Osteoblast (primary cell): ENCODE data around the gene CCT6A. TPM values are rescaled to one million over a fixed set of nuclear protein-coding genes. Genes with fewer than 3 reads are reported as not detected.
A peak's percentile ranks its signal among the peaks of the same experiment; 100 is the strongest.
"Not testable (repeated sequence)": the region's sequence is repeated elsewhere in the genome, so short reads cannot be mapped to it uniquely, and the experiment has no call there.

ENCODE experiments used
- DNase-seq: peaks from one replicate; pipeline ENCODE4 v3.0.0; 2011; ENCODE audit warnings: low spot score, mixed read lengths; ENCODE audit not compliant: insufficient read length; ENCODE audit errors: missing footprints
- H2AFZ ChIP-seq: 2 replicates; pipeline ENCODE4 v1.6.0; 2011; ENCODE audit warnings: mild to moderate bottlenecking, low read length
- H3K27ac ChIP-seq: 2 replicates; pipeline ENCODE4 v1.5.1; 2011; ENCODE audit warnings: mild to moderate bottlenecking, low read depth, low read length, moderate library complexity
- H3K27me3 ChIP-seq: 2 replicates; pipeline ENCODE4 v1.6.0; 2012; ENCODE audit warnings: mild to moderate bottlenecking, control low read depth, inconsistent platforms, low read length, moderate library complexity; ENCODE audit not compliant: insufficient read depth
- H3K36me3 ChIP-seq: 2 replicates; pipeline ENCODE4 v1.5.1; 2011; ENCODE audit warnings: mild to moderate bottlenecking, low read length, control low read depth, moderate library complexity; ENCODE audit not compliant: insufficient read depth
- H3K4me1 ChIP-seq: 2 replicates; pipeline ENCODE4 v1.5.1; 2011; ENCODE audit warnings: mild to moderate bottlenecking, low read length, control low read depth, moderate library complexity; ENCODE audit not compliant: insufficient read depth
- H3K4me2 ChIP-seq: 2 replicates; pipeline ENCODE4 v1.6.0; 2011; ENCODE audit warnings: mild to moderate bottlenecking, low read length; ENCODE audit not compliant: insufficient read depth
- H3K4me3 ChIP-seq: fragments of 200-600 bp; sonication (generic); 3 replicates; pipeline ENCODE4 v1.5.1; 2012; ENCODE audit warnings: mild to moderate bottlenecking, low read length, inconsistent platforms; ENCODE audit not compliant: insufficient read depth
- H3K79me2 ChIP-seq: 2 replicates; pipeline ENCODE4 v1.6.0; 2012; ENCODE audit warnings: mild to moderate bottlenecking, low read length, control low read depth, inconsistent platforms; ENCODE audit not compliant: insufficient read depth
- H3K9me3 ChIP-seq: 2 replicates; pipeline ENCODE4 v1.5.1; 2011; ENCODE audit warnings: low read depth, low read length, control low read depth
- H4K20me1 ChIP-seq: 2 replicates; pipeline ENCODE4 v1.6.0; 2012; ENCODE audit warnings: mild to moderate bottlenecking, low read length, control low read depth; ENCODE audit not compliant: insufficient read depth
- total RNA-seq: library from RNA; depleted of rRNA; stranded (reverse); fragments of >200 nt; gene quantifications from 2 replicates; pipeline ENCODE4 v1.2.3, GENCODE V29; 2012
- TF ChIP-seq, protein P1 (sequence below): IDR thresholded peaks from 2 replicates; pipeline ENCODE4 v1.5.1; 2011; ENCODE audit warnings: mild to moderate bottlenecking, low read depth, low read length, moderate library complexity; ENCODE audit errors: extremely low read depth

The CCT6A gene
- total RNA-seq, 1 donor: 130 TPM

DNA sequence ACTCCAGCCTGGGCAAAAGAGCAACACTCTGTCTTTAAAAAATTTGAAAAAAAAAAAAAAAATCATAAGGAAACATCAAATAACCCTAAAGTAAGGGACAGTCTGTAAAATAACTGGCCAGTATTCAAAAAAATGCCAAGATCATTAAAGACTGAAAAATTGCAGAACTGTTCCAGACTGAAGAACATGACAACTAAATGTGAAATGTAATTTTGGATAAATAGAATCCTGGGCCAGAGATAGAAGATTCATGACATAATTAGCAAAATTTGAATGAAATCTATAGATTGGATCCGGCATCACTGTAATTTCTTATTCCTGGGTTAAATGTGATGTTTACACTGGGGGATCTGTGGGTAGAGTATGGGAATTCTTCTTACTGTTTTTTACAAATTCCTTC, 3.3 kb upstream of the CCT6A start:
- H4K20me1 ChIP-seq: peaks cover 2% of the 10 kb centered on the region
- H3K4me2 ChIP-seq: peak overlapping the region; percentile 9
- H3K4me1 ChIP-seq: peaks cover 40% of the 10 kb centered on the region
- H3K27ac ChIP-seq: no peak overlapping the region
- DNase-seq: no peak
- H3K36me3 ChIP-seq: peaks cover 7% of the 10 kb centered on the region
- H3K4me3 ChIP-seq: no peak overlapping the region
- no peak overlapping the region for H2AFZ ChIP-seq
- TF ChIP-seq, protein P1, sequence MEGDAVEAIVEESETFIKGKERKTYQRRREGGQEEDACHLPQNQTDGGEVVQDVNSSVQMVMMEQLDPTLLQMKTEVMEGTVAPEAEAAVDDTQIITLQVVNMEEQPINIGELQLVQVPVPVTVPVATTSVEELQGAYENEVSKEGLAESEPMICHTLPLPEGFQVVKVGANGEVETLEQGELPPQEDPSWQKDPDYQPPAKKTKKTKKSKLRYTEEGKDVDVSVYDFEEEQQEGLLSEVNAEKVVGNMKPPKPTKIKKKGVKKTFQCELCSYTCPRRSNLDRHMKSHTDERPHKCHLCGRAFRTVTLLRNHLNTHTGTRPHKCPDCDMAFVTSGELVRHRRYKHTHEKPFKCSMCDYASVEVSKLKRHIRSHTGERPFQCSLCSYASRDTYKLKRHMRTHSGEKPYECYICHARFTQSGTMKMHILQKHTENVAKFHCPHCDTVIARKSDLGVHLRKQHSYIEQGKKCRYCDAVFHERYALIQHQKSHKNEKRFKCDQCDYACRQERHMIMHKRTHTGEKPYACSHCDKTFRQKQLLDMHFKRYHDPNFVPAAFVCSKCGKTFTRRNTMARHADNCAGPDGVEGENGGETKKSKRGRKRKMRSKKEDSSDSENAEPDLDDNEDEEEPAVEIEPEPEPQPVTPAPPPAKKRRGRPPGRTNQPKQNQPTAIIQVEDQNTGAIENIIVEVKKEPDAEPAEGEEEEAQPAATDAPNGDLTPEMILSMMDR: no peak
- H3K79me2 ChIP-seq: peaks cover 31% of the 10 kb centered on the region
- H3K27me3 ChIP-seq: no peaks in the 10 kb centered on the region
- H3K9me3 ChIP-seq: no peaks in the 10 kb centered on the region

- DNase-seq, H2AFZ ChIP-seq, H3K4me3 ChIP-seq, H3K27ac ChIP-seq, H4K20me1 ChIP-seq, H3K27me3 ChIP-seq, H3K9me3 ChIP-seq: not testable (repeated sequence)
- Histone ChIP-seq H3K4me1 (peaks cover 41% of the 10 kb centered on the region), H3K4me2 (peak overlapping the region; percentile 9), H3K79me2 (peaks cover 36% of the 10 kb centered on the region), H3K36me3 (peaks cover 12% of the 10 kb centered on the region)
These were observed 2.8 kb upstream of the CCT6A start for GRCh38 chr7:56048763-56049162.

GRCh38 chr7:56051053-56051338, 569 bp upstream of the CCT6A start:
- Histone ChIP-seq H4K20me1 (peaks cover 7% of the 10 kb centered on the region), H3K79me2 (peaks cover 52% of the 10 kb centered on the region), H3K9me3 (no peaks in the 10 kb centered on the region), H3K27ac (peak overlapping the region; percentile 94), H3K4me2 (peak overlapping the region; percentile 95), H2AFZ (peak overlapping the region; percentile 93), H3K27me3 (no peaks in the 10 kb centered on the region), H3K4me3 (peak overlapping the region; percentile 90), H3K4me1 (peaks cover 41% of the 10 kb centered on the region), H3K36me3 (peaks cover 32% of the 10 kb centered on the region)
- DNase-seq: no peak
- TF ChIP-seq, protein P1: no peak

DNA sequence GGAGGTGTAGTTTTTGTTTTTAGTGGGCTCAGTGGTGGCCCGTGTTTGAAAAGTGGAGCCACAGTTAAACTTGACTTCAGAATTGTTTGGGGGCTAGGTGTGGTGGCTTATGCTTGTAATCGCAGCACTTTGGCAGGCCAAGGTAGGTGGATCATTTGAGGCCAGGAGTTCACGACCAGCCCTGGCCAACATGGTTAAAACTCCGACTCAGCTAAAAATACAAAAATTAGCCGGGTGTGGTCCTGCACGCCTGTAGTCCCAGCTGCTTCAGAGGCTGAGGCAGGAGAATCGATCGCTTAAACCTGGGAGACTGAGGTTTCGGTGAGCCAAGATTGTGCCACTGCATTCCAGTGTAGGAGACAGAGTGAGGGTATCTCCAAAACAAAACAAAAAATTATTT, 1.8 kb downstream of the CCT6A start:
- Histone ChIP-seq H4K20me1 (peaks cover 7% of the 10 kb centered on the region), H3K27me3 (no peaks in the 10 kb centered on the region), H3K27ac (peak overlapping the region; percentile 80), H3K4me3 (no peak overlapping the region), H3K4me1 (peaks cover 26% of the 10 kb centered on the region), H2AFZ (no peak overlapping the region), H3K36me3 (peaks cover 55% of the 10 kb centered on the region), H3K9me3 (no peaks in the 10 kb centered on the region), H3K4me2 (no peak overlapping the region), H3K79me2 (peaks cover 60% of the 10 kb centered on the region)
- TF ChIP-seq, protein P1: no peak
- no peak for DNase-seq
